SK-N-SH (cell line): ENCODE data around the gene RNF8. TPM values are rescaled to one million over a fixed set of nuclear protein-coding genes. Genes with fewer than 3 reads are reported as not detected.
"Not testable (repeated sequence)": the region's sequence is repeated elsewhere in the genome, so short reads cannot be mapped to it uniquely, and the experiment has no call there.

Experiments used
- CTCF ChIA-PET: fragments of 300-600, 350-600 bp; formaldehyde crosslinking; extraction: SDS; loops from one replicate; lab custom pipeline; 2021; lab: Yijun Ruan, JAX
- POLR2A ChIA-PET: fragments of 350-600 bp; sonication (Branson Sonifier 250); formaldehyde crosslinking; extraction: SDS; loops from one replicate; lab custom pipeline; 2020; ENCODE audit warnings: antibody characterized with exemption, inconsistent platforms; lab: Yijun Ruan, JAX
- DNase-seq: peaks from one replicate; pipeline ENCODE4 v3.0.0; 2012
- H2AFZ ChIP-seq: fragments of 200-600 bp; sonication (generic); 2 replicates; pipeline ENCODE4 v1.8.1; 2016; ENCODE audit warnings: antibody characterized with exemption, mild to moderate bottlenecking, low read depth
- H3F3A ChIP-seq: fragments of 200-600 bp; sonication (generic); replicated peaks from 2 replicates; pipeline ENCODE3; 2016; ENCODE audit warnings: antibody characterized with exemption, mild to moderate bottlenecking; ENCODE audit not compliant: insufficient read depth
- H3K27ac ChIP-seq, 2 experiments: fragments of 200-500 bp in 1 of 2; fragments of 200-600 bp in 1 of 2; sonication (Bioruptor generic) in 1 of 2; sonication (generic), shearing (Covaris generic) in 1 of 2; 2 replicates each; pipeline versions ENCODE4 v1.5.1 to v1.6.1; 2014 to 2016; ENCODE audit warnings: low read depth in 2 of 2, inconsistent platforms in 1 of 2, low read length in 1 of 2, mild to moderate bottlenecking in 1 of 2, mixed read lengths in 1 of 2
- H3K27me3 ChIP-seq: fragments of 200-600 bp; sonication (generic), shearing (Covaris generic); 2 replicates; pipeline ENCODE4 v1.6.1; 2016; ENCODE audit warnings: mixed run types; ENCODE audit not compliant: insufficient read depth
- H3K36me3 ChIP-seq, 2 experiments: fragments of 200-500 bp in 1 of 2; fragments of 200-600 bp in 1 of 2; sonication (Bioruptor generic) in 1 of 2; sonication (generic) in 1 of 2; replicated peaks in 1 of 2; 2 replicates each; pipeline versions ENCODE3 to v1.5.1; 2014 to 2016; ENCODE audit warnings: low read length in 1 of 2, mild to moderate bottlenecking in 1 of 2; ENCODE audit not compliant: insufficient read depth in 2 of 2, control insufficient read depth in 1 of 2
- H3K4me1 ChIP-seq, 2 experiments: fragments of 200-500 bp in 1 of 2; fragments of 200-600 bp in 1 of 2; sonication (Bioruptor generic) in 1 of 2; sonication (generic), shearing (Covaris generic) in 1 of 2; 2 replicates each; pipeline versions ENCODE4 v1.5.1 to v1.6.1; 2014 to 2016; ENCODE audit warnings: low read depth in 1 of 2, low read length in 1 of 2, mixed run types in 1 of 2; ENCODE audit not compliant: insufficient read depth in 2 of 2, control insufficient read depth in 1 of 2
- H3K4me2 ChIP-seq: fragments of 200-600 bp; sonication (generic), shearing (Covaris generic); 2 replicates; pipeline ENCODE4 v1.6.1; 2017; ENCODE audit warnings: mixed run types
- H3K4me3 ChIP-seq, 2 experiments: fragments of 200-500 bp in 1 of 2; fragments of 200-600 bp in 1 of 2; sonication (Bioruptor generic) in 1 of 2; sonication (generic), shearing (Covaris generic) in 1 of 2; 2 replicates each; pipeline versions ENCODE4 v1.5.1 to v1.8.1; 2014 to 2016; ENCODE audit warnings: low read depth in 2 of 2, inconsistent platforms in 1 of 2, low read length in 1 of 2, mild to moderate bottlenecking in 1 of 2, mixed read lengths in 1 of 2, moderate library complexity in 1 of 2
- H3K79me2 ChIP-seq: fragments of 200-600 bp; sonication (generic); 2 replicates; pipeline ENCODE4 v1.8.1; 2017; ENCODE audit warnings: mild to moderate bottlenecking; ENCODE audit not compliant: insufficient read depth
- H3K9ac ChIP-seq: fragments of 200-600 bp; sonication (generic); 2 replicates; pipeline ENCODE4 v1.6.1; 2017; ENCODE audit warnings: mixed run types
- H3K9me2 ChIP-seq: fragments of 200-600 bp; sonication (generic); 2 replicates; pipeline ENCODE4 v1.6.1; 2017; ENCODE audit warnings: mixed run types
- H3K9me3 ChIP-seq: fragments of 200-600 bp; sonication (generic); 2 replicates; pipeline ENCODE4 v1.6.1; 2017; ENCODE audit warnings: mixed run types, mild to moderate bottlenecking, moderate library complexity
- H4K20me1 ChIP-seq: fragments of 200-600 bp; sonication (generic); 2 replicates; pipeline ENCODE4 v1.6.1; 2017; ENCODE audit warnings: mild to moderate bottlenecking, mixed run types; ENCODE audit not compliant: insufficient read depth
- FOSL2 ChIP-seq: IDR thresholded peaks from 2 replicates; pipeline ENCODE4 v1.4.0; 2012; ENCODE audit warnings: low read depth, mild to moderate bottlenecking, moderate library complexity, borderline replicate concordance
- GABPA ChIP-seq: IDR thresholded peaks from 2 replicates; pipeline ENCODE4 v1.4.0; 2012; ENCODE audit warnings: low read depth, mild to moderate bottlenecking
- IRF3 ChIP-seq: fragments of 150-350 bp; IDR thresholded peaks from 2 replicates; pipeline ENCODE4 v1.6.1; 2016; ENCODE audit warnings: mild to moderate bottlenecking, low read depth, low read length
- JUND ChIP-seq: IDR thresholded peaks from 2 replicates; pipeline ENCODE4 v1.4.0; 2012
- RCOR1 ChIP-seq: fragments of 150-350 bp; IDR thresholded peaks from 2 replicates; pipeline ENCODE4 v1.6.1; 2017; ENCODE audit warnings: antibody characterized with exemption, low read length
- RFX5 ChIP-seq: IDR thresholded peaks from 2 replicates; pipeline ENCODE4 v1.6.1; 2012; ENCODE audit warnings: mild to moderate bottlenecking, improper control_type of control experiment, low read length
- TAF1 ChIP-seq: IDR thresholded peaks from 2 replicates; pipeline ENCODE4 v1.6.1; 2012; ENCODE audit warnings: low read depth, mild to moderate bottlenecking, low read length, moderate library complexity, borderline replicate concordance
- TCF12 ChIP-seq: IDR thresholded peaks from 2 replicates; pipeline ENCODE4 v1.4.0; 2012
- WGBS: methylation state at CpG from one replicate; pipeline ENCODE4 v1.1.6; 2017; ENCODE audit warnings: low lambda C conversion rate; 5-methylcytosine and 5-hydroxymethylcytosine counted together
- polyA plus RNA-seq, 3 experiments: library from polyadenylated mRNA; depleted of rRNA; stranded (reverse); fragments of >200 nt; gene quantifications; 2 replicates each; pipeline ENCODE4 v1.2.3, GENCODE V29; 2012

The RNF8 gene
- polyA plus RNA-seq, 1 of the 3 experiments (the other 2 are of a cell fraction) = 21.7 TPM

GRCh38 chr6:37323580-37323979 is 30.2 kb upstream of the RNF8 start:
- H3K9me3 ChIP-seq = no peaks in the 10 kb centered on the region
- peaks cover 14 to 20% of the 10 kb centered on the region in 2 experiments; a peak in 3 of 4 replicates for H3K4me1 ChIP-seq
- H3K79me2 ChIP-seq = no peaks in the 10 kb centered on the region
- peaks cover 27% of the 10 kb centered on the region for H3F3A ChIP-seq
- DNase-seq = peak; percentile 32
- no peak overlapping the region for H3K9ac ChIP-seq
- H3K9me2 ChIP-seq = no peaks in the 10 kb centered on the region
- 54% methylated on average over 3 of the region's 3 CpGs for WGBS
- H4K20me1 ChIP-seq = peaks cover 10% of the 10 kb centered on the region; the same call in 1 of the 2 replicates
- TF ChIP-seq RFX5 (no peak), RCOR1 (peak; percentile 32; the same call in 1 of the 2 replicates)
- H3K27me3 ChIP-seq = no peaks in the 10 kb centered on the region
- ChIA-PET POLR2A (no interaction called here), CTCF (interaction anchor here (0.9 to 1.4 kb wide), 4 partner anchors 10 to 781 kb away, joined by 3 to 7 read pairs (median 4); no protein-coding TSS in a partner anchor)
- peaks cover 0 to 18% of the 10 kb centered on the region in 2 experiments for H3K36me3 ChIP-seq
- H3K27ac ChIP-seq = peak overlapping the region in 1 of 2 experiments; percentile 65; a peak in 2 of 4 replicates
- no peak overlapping the region for H2AFZ ChIP-seq
- H3K4me3 ChIP-seq = no peak overlapping the region
- H3K4me2 ChIP-seq = peak overlapping the region; percentile 31; the same call in 1 of the 2 replicates

GRCh38 chr6:37324131-37325033 is 29.4 kb upstream of the RNF8 start:
- CTCF ChIA-PET = interaction anchor here (0.5 to 2.2 kb wide), 18 partner anchors 10 to 971 kb away, joined by 3 to 14 read pairs (median 6); no protein-coding TSS in a partner anchor

GRCh38 chr6:37330345-37330744 is 23.4 kb upstream of the RNF8 start:
- not testable (repeated sequence) for DNase-seq

More at GRCh38 chr6:37324131-37325033, 29.4 kb upstream of the RNF8 start:
- no peak overlapping the region for H2AFZ ChIP-seq
- no peaks in the 10 kb centered on the region for H3K9me3 ChIP-seq
- DNase-seq = no peak
- POLR2A ChIA-PET = no interaction called here
- TF ChIP-seq GABPA = no peak
- no peak for TF ChIP-seq IRF3
- TF ChIP-seq FOSL2 = peak; percentile 79
- TF ChIP-seq TAF1 = no peak
- peak; percentile 47 for TF ChIP-seq TCF12
- TF ChIP-seq JUND = peak; percentile 48; the same call in 1 of the 2 replicates
- peaks cover 0 to 17% of the 10 kb centered on the region in 2 experiments for H3K36me3 ChIP-seq
- H3K4me3 ChIP-seq = no peak overlapping the region
- peak overlapping the region; percentile 31; the same call in 1 of the 2 replicates for H3K4me2 ChIP-seq
- H3K9ac ChIP-seq = no peak overlapping the region
- H3K9me2 ChIP-seq = no peaks in the 10 kb centered on the region
- H3K27me3 ChIP-seq = no peaks in the 10 kb centered on the region
- H3K27ac ChIP-seq = peak overlapping the region in 1 of 2 experiments; percentile 65; a peak in 2 of 4 replicates
- H3F3A ChIP-seq = peaks cover 27% of the 10 kb centered on the region
- H4K20me1 ChIP-seq = peaks cover 10% of the 10 kb centered on the region; the same call in 1 of the 2 replicates
- no peaks in the 10 kb centered on the region for H3K79me2 ChIP-seq
- H3K4me1 ChIP-seq = peaks cover 13 to 14% of the 10 kb centered on the region in 2 experiments; a peak in 3 of 4 replicates
- WGBS = 47% methylated on average over 4 of the region's 4 CpGs

More at GRCh38 chr6:37330345-37330744, 23.4 kb upstream of the RNF8 start:
- POLR2A ChIA-PET, H3K4me1 ChIP-seq, H4K20me1 ChIP-seq, H3K9me3 ChIP-seq, H2AFZ ChIP-seq, H3K9me2 ChIP-seq, H3K4me2 ChIP-seq, H3K27ac ChIP-seq, H3K9ac ChIP-seq, H3K4me3 ChIP-seq, H3K79me2 ChIP-seq, H3F3A ChIP-seq, H3K27me3 ChIP-seq: not testable (repeated sequence)
- H3K36me3 ChIP-seq = peaks cover 4 to 27% of the 10 kb centered on the region in 2 experiments
- WGBS = 96% methylated on average over 10 of the region's 10 CpGs
- CTCF ChIA-PET = interaction anchor here (1.4 kb wide), 1 partner anchor 362 kb away, joined by 3 read pairs; no protein-coding TSS in a partner anchor
